Femur (tissue), 1 donor: Measurements from ENCODE around the gene PDLIM7.

Experiments used
- DNase-seq: peaks from one replicate; pipeline ENCODE4 v3.0.0-alpha.2; 2017

The PDLIM7 gene

DNA sequence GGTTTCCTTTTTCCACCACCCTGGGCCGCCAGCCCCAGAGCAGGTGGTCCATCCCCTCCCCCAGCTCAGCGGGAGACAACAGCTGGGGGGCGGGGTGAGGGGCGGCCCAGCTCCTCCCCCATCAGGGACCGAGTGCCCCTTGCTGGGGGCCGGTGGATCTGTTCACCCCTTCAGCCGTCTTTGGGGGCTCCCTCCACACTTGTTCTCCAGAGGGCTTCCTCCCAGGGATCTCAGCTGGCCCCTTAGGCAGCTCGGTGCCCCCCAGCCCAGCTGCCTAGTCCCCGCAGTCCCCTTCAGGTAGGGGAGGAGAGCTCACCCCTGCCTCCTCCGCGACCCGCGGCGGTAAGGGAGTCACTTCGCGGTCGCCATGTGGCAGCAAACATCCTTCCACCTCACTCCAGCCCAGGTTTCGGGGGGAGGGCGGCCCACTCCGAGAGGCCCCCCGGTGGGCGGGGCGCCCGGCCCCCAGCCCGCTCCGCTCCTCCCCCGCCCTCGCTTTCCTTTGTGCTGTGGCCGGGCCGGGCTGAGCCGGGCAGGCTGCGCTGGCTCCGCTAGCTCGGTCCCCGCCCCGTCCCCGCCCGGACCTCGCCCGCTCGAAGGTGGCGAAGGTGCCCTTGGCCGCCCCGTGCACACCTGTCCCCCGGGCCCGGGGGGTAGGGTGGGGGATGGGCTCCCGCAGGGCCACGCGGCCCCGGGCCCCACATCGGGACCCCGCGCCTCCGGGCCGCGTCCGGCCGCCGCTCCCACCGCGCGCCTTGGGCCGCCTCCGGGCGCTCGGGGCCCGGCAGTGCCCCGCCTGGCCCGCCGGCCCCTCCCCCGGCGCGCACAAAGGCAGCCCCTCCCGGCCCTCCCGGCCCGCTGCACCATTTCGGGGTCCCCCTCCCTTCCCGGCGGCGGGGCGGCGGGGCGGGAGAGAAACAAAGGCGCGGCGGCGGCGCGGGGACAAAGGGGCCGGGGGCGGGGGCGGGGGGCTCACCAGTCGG is 24.7 kb downstream of the PDLIM7 start:
- DNase-seq = peak; percentile 77

DNA sequence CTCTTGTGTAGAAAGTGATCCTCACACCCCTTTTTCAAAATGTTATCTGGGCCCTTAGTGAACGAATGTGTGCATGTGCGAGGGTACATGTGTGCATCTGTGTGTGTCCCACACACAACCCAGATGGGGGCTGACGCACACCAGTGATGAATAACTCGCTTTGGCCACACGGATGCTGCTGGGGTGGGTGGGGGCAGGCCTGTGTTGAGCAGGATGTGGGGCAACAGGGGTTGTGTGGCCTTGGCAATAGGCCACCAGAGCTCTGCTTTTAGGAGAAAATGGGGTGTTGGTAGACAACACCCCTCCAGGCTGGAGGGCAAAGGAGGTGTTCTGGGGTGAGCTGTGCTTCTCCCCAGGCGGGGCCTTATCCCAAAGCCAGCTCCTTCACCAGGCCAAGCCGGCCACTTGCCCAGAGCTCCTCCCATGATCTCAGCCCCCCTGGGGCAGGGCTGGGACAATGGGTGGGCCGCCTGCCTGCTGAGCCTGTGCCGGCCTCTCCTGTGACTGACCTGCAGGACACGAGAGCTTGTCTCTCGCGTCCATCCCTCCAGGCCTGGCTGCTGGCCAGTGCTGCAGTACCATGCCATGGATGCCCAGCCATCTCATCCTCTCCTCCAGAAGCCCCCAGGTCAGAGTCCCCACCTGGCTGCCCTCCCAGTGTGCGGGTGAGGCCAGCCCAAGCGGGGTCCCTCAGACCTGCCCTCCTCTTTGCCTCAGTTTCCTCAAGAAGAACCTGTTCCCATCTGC is 25.6 kb downstream of the PDLIM7 start:
- no peak for DNase-seq

DNA sequence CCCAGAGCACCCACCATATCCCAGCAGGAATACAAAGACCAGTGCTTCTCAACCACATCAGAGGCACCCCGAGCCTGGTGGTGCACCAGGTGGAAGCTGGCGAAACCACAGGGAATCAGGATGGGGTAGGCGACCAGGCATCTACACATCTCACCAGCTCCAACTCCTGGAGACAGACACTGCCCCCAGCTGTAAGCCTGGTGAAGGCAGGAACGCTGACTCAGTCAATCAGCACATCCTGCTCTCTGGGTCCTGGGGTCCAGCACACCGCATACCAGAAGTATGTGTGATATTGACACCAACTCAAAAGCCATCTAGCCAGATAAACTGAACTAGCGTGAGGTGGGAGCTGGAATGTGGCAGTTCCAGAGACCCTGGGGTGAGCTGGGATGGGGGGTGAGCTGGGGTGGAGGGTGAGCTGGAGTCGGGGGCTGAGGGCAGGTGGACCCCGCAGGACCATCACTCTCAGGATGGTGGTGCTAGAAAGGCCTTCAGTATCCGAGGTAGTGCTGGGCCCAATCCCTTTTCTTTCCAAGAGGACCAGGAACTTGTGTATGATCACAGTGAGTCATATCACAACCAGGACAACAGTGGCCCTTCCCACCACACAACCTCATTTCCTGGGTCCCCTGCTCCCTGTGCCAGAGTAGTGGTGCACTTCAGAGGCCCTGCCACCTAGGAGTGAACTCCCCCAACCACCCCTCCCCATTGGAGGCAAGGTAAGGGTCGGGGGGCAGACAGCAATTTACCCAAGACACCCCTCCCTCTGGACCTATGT is 26.5 kb downstream of the PDLIM7 start:
- no peak for DNase-seq

DNA sequence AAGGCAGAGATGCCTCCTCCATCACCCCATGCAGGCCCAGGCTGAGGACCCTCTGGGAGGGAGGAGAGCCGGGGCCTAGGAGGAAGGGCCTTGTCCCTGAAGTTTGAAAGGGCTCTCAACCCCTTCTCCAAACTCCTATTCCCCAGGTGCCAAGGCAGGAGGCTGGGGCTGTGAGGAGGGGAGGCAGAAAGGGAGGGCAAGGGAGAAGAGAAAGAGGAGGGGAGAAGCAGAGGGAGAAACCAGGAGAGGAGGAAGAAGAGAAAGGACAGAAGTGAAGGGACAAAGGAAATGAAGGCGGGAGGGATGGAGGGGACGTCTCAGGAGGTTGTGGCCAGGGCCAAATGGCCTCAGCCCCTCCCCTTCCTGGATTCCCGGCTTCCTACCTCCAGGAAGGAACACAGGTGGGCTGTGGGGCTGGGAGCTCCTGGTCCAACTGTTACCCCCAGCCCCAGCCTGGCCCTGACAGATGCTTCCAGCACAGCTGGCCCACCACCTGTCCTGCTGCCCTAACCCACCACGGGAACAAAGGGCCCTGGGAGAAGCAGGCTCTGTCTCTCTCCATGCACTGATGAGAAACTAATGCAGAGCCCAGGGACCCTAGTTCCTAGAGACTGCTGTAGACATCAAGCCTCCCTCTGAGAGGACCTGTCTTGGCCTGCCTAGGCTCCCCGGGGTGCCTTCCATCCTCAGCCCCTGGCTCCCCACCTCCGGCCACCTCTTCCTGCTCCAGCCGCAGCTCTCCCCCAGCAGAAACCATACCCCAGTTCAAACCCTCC is 27.5 kb downstream of the PDLIM7 start:
- no peak for DNase-seq

DNA sequence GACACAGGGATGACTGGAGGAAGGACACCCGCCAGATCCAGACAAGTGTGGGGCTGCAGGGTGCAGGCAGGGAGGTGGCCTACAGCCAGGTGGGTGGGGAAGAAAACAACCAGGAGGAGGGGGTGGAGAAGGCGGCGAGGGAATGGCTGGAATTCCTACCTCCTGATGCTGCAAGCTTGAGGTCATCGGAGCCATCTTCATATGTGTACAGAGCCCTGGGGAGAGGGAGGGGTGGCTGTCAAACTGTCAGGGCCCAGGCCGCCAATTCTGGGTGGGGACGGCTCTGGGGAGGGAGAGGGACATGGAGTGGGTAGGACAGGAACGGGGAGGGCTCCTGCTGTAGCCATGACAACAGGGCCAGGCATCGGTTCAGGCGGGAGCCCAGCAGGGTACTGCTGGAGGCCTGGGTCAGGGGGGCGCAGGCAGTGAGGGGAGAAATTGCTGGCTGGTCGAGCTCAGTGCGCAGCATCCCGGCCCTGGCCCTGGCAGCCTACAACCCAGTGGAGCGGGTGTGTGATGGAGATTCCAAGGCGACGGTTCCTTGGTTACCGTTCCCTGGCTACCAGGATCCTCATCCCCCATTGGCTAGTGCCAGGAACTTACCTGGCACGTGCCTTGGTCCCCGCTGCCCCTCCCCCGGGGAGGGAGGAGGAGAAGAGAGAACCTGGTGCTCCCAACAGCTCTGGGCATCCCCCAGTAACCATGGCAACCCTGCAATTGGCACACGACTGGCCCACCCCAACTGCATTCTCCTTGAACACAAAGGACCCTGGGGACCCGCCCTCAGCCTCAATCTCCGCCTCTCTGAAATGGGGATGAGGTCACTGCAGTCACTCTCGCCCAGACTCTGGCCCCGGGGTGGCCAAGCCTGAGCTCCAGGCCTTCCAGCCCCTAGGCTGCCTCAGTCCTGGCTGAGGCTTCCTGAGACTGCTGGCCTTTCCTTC is 28.4 kb downstream of the PDLIM7 start:
- peak; percentile 70 for DNase-seq

DNA sequence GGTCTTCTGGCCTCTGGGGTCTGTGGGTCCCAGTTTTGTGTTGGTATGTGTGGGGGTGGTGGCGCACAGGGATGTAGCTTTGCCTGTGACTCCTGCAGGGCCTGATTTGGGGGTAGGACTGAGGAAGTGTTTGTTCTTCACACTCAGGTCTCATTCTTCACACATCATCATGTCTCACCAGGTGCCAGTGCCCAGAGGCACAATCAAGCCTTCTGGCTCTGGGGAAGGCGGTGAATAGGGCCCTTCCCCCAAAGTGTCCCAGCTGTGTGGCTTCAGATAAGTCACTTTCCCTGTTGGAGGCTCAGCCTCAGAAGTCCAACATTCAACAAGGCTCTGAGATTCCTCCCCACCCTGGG is 29.1 kb downstream of the PDLIM7 start:
- no peak for DNase-seq

DNA sequence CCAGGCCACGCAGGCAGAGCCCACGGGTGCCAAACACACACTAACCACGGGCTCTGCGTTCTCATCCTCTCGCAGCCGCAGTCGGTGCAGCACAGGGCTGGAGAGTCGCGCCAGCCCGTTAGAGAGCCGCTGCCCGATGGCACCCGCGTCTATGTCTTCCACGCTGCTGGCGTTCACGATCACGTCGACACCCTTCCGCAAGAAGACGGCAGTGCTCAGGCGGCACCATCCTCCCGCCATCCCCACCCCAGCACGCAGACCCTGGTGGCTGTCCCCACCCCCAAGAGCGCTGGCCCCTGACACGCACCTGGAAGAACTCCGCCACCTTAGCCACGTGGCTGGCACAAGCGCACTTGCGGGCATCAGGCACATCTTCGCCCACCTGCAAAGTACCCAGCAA is 30.0 kb downstream of the PDLIM7 start:
- no peak for DNase-seq

DNA sequence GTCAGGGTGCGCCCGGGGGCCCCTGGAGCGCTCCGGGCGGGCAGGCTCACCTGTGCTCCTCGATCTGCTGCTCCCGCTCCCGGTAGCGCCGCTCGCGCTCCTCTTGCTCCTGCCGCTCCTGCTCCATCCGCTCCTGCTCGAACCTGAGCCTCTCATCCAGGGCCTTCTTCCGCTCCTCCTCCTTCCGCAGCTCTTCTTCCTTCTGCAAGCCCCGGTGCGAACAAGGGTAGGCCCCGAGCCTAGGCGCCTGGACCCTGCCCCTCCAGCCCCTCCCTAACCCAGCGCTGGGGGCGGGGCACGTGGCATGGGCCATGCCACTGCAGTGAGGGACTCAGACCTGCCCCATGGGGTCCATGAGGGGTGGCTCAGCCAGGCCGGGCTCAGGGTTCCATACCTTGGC is 30.5 kb downstream of the PDLIM7 start:
- no peak for DNase-seq

DNA sequence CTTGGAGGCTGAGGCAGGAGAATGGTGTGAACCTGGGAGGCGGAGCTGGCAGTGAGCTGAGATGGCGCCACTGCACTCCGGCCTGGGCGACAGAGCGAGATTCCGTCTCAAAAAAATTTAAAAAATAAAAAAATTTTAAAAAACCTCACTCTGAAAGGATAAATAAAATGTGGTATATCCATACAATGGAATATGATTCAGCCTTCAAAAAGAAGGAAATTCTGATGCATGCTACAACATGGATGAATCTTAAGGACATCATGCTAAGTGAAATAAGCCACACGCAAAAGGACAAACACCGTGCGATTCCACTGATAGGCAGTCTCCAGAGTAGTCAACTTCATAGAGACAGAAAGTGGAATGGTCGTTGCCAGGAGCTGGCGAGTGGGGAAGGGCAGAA is 32.4 kb downstream of the PDLIM7 start:
- no peak for DNase-seq

DNA sequence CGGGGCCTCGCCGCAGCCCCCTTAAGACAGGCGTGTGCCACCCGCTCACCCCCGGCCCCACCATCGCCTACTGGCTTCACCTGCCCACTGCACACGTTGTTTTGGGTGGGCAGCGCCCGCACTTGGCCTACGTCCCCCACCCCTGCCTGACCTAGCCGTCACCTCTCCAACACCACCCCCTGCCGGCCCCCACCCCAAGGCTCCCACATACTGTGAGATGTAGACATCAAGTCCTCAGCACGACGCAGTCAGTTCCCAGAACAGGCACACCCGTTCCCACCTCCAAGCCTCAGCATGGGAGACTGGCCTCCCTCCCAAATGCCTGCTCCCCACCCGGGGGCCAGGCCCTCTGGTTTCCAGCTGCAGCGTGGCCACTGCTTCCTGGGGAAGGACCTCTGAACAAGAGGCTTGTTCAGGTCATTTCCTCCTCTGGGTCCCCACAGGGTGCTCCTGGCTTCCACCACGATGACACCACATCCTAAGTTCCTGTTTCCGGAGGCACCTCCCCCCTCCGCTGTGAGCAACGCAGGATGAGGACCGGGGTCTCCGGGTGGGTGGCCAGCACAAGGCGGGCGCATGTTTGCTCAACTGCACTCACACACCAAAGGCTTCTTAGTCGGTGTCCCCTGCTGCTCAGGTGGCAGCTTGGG is 35.3 kb downstream of the PDLIM7 start:
- peak; percentile 53 for DNase-seq

DNA sequence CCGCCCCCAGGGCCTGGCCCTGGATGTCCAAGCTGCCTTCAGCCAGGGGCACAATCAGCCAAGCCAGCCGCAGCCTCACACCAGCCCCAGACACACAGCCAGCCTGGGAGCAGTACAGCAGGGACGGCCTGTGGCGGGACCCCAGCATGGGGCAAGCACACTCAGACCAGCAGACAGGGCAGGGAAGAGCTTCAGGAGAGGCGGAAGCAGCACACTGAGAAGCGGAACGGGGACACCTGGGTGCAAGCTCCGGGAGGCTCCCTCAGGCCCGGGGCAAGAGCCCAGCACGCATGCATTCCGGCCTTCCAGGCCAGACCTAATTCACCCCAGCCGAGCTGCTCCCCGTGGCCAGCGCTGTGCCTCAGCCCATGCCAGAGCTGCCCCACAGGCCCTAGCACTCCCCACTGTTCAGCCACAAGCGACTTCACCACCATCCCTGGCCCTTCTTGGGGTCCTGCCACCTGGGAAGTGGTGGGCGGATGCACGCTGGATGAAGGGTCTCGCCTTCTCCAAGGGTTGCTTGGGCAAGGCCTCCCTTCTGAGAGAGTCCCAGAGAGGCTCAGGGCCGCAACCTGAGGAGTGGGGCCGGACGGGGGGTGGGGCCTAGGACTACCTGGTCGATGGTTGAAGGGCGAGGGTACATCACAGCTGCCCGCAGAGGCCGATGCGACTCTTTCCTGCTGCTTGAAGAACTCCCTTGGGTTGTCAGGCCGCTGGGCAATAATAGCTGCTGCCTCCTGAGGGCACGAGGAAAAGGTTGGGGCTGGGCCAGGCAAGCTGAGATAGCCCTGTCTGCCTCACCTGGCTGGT is 37.4 kb downstream of the PDLIM7 start:
- DNase-seq = peak; percentile 21

DNA sequence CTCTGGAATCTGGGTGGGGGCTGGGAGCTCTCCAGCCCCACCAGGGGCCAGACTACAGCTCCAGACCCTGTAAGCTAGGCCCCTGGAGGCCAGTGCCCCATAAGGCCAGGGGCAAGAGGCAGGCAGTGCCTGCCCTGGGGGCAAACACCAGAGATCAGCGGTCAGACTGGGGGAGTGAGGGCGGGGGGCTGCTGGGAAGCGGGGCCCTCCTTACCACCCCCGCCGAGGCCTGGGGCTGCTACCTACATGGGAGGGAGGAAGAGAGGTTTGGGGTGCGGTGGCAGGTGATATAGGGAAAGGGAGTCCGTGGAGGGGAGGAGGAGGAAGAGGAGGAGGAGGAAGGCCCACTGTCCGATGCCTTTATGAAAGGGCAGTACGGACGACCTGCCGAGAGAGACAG is 38.0 kb downstream of the PDLIM7 start:
- DNase-seq = peak; percentile 27

DNA sequence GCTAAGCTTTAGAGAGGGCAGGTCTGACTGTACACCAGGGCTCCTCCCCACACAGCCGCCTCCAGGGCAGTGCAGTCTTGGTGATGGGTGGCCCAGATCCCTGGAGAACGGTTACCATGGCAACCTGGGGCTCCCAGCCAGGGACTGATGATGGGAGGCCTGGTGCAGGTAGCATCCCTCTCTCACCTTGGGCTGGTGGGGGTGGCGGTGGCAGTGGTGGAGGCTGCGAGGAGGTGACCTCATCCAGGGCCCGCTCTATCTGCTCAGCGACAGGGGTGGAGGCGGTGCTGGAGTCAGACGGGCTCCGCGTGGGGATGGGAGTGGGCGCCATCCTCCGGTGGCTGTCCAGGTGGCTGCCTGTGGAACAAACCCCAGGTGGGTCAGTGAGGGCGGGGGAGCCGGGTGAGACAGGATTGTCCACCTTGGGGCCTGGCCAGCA is 38.5 kb downstream of the PDLIM7 start:
- DNase-seq = peak; percentile 46

DNA sequence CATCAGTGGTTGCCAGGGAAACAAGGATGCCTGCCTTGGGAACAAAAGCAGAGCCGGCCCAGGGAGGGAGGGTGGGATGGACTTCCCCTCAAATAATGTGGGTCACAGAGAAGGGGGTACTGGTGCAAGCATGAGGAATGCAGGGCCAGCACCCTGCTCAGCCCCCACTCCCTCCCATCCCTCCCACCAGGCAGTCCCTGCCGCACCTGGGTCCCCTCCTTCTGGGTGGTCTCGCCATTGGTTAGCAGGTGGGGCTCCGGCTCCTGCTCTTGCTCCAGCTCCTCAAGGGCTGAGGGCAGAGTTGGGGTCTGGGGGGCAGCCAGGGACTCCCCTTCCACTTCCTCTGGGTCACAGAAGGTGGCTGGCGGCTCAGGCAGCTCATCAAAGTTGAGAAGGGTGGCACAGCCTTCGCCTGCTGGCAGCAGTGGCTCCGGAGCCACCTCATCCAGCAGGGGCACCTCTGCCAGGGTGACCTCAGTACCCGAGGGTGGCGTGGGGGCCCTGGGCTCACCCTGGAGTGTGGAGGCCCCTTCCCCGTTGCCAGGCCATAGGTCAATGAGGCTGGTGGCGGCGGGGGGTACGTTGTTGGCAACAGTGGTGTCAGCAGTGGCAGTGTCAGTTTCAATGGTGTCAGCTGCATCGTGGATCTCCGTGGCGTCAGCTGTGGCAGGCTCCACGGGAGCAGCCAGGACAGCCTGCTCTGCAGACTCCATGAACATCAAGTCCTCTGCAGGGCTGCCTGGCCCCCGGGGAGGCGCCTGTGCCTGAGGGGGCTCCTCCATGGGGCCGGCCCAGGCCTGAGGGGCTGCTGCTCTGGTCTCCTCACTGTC is 39.3 kb downstream of the PDLIM7 start:
- peak; percentile 49 for DNase-seq

DNA sequence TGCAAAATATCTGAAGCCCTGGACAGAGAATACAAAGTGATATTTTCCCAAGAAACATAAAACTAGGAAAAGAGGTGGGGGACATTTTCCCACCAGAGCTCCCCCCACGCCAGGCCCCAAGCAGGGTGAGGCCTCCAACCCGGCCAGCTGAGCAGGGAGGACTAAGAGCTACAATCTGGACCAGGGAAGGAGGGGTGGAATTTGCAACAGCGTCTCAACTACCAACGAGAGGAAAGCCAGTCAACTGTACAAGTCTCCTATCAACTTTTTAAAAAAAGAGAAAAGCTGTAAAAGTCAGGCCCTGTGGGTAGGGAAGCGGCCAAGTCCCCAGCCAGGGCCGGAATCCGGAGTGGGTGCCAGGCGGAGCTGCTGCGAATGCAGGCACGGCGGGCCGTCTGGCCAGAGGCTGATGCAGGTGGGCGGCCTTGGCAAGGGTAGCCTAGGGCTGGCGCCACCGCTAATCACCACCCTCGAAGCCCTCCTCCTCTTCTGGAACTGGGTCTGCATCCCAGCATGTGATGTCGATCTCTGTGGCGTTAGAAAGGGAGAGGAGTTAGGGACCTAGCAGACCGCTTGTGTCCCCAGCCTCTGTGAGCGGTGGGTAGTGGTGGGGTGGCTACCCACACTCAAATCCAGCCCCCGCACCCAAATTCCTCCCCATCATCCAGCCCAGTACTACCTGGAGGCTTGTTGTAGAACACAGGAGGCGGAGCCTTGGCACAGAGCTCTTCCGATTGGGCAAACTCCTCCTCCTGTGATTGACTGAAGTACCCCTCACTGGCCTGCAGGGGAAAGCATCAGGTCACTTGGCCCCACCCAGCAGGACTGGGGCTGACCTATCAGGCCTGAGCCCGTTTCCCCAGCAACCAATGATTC is 40.2 kb downstream of the PDLIM7 start:
- DNase-seq = peak; percentile 93

DNA sequence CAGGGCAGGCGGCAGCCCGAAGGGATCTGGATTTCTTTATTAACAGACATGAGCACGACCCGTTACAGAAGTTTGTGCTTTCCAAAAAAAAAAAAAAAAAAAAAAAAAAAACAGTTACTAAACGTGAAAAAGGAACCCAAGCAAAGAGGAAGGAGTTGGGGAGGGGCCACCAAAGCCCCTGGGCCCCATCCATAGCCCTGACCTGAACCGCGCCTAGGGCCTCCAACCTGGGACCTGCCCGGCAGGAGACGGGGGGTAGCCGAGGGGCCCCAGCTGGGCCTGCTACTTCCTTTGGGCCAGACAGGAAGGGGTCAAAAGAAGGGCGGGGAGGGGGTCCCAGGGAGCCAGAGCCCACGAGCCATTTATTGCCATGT is 40.8 kb downstream of the PDLIM7 start:
- no peak for DNase-seq

DNA sequence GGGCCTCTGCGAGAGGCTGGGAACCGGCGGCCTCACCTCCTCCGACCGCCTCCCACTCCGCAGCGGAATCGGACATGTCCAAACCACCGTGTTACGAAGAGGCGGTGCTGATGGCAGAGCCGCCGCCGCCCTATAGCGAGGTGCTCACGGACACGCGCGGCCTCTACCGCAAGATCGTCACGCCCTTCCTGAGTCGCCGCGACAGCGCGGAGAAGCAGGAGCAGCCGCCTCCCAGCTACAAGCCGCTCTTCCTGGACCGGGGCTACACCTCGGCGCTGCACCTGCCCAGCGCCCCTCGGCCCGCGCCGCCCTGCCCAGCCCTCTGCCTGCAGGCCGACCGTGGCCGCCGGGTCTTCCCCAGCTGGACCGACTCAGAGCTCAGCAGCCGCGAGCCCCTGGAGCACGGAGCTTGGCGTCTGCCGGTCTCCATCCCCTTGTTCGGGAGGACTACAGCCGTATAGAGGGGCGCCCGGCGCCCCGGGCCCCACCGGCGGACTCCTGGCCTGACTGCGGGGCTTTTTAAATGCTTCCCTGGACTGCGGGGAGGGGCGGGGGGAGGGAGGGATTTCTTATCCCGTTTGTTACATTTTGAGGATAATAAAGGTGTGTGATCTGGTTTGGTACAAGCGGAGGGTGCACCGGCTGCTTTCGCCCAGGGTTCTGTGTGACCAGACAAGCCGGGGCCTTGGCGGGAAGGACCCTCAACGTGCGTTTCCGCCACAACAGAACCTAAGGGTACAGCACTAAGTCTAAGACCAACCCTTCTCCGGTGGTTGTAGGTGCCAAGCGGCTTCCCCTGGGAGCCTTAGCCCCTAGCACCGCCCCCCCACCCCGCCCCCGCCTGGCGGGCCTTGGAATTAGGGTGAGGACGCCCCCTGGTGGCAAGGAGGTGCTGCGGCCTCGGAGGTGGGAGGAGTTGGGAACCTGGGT is 41.5 kb downstream of the PDLIM7 start:
- peak; percentile 93 for DNase-seq
